Limb (tissue), 2 donors: ENCODE measurements around the gene ADCY6.
A peak's percentile ranks its signal among the peaks of the same experiment; 100 is the strongest.
"Not testable (repeated sequence)": the region's sequence is repeated elsewhere in the genome, so short reads cannot be mapped to it uniquely, and the experiment has no call there.

ENCODE experiments used
- DNase-seq, 2 donors: peaks; one replicate each; pipeline ENCODE4 v3.0.0-alpha.2; 2016; ENCODE audit errors: extremely low spot score in 2 of 2

The ADCY6 gene

DNA sequence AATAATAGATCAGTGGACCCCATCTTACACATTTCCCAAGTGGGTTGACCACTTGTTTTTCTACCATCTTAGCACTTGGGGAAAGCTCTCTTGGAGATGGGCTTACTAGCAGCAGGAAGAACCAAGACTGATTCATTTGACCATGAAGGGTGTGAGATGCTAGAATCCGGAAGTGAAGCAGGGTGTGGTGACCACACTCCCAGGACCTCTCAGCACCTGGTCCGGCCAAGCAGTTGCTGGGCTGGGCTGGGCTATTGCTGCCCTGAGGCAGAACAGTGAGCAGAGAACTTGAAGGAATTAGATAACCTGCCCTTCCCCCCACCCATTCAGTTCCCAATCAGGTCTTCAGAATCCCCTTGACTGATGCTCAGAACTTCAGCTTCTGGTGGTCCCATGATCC, 24.4 kb downstream of the ADCY6 start:
- no peak for DNase-seq

DNA sequence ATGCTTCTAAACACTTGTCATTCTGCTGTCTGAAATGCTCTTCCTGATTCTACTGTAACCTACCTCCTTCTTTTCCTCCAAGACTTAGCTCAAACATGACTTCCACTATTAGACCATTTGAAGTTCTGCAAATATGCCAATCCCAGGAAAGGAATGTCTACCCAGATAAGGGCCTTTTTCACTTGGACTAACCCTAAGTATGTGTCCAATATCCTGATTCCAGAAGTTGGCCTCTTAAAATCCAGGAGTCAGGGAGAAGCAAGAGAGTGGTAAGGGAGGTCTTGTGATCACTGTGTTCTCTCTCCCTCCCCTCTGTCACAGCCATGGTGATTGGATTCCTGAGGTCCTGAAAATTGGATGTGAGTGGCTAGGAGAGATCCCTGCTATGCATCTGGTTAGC, 30.2 kb downstream of the ADCY6 start:
- DNase-seq: no peak

DNA sequence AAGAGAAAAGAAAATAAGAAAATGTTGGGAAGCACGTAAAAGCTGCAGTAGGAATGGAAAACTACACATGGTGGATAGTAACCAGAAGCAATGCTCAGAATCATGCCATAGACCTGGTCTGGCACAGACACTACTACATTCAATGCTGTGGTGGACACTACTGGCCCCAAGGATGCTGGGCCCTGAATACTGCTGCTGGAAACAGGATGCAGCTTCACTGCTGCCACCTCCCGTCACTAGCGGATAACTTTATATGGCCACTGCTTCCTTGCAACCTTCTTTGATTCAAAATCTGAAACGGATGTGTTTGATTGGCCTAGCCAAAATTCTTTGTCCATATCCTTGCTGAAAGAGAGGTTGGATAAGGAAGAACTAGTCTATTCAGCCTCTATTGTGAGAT, 30.7 kb downstream of the ADCY6 start:
- no peak for DNase-seq

DNA sequence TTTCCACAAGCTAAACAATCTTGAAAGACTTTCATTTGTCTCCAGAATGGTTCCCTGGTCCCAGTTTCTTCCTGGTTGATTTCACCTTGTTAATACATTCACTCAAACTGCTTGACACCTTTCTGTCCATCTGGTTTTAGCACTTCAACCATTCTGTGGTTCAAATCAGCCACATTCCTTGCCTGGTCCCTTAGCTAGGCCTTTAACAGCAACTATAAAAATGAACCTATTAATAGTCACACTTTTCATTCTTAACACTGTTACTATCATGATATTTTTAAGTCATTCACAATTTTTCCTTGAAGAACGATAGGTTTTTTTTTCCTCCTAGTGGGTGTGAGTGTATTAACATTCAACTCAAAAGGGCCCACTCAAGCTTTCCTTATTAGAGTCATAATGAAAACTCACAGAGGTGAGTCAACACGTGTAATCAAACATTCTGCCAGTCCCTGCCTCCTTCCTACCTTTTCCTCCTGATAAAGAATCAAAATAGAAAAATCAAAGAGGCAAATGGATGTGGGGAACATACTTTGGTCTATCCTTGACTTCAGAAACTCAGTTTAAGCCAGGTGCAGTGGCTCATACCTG, 38.0 kb downstream of the ADCY6 start:
- DNase-seq: no peak

DNA sequence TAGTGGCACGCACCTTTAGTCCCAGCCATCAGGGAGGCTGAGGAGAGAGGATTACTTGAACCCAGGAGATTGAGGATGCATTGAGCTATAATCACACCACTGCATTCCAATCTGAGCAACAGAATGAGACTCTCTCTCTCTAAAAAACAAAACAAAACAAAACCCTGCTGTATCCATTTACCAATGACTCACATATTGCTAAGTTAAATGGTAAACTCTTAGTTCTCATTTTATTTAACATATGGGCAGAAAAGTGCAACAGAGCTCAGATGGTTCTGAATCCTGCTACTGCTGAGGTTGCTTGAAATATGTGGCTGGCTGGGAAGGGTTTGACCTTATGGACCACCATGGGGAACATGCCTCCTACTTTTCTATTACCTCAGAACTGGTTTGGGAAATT, 38.7 kb downstream of the ADCY6 start:
- no peak for DNase-seq

DNA sequence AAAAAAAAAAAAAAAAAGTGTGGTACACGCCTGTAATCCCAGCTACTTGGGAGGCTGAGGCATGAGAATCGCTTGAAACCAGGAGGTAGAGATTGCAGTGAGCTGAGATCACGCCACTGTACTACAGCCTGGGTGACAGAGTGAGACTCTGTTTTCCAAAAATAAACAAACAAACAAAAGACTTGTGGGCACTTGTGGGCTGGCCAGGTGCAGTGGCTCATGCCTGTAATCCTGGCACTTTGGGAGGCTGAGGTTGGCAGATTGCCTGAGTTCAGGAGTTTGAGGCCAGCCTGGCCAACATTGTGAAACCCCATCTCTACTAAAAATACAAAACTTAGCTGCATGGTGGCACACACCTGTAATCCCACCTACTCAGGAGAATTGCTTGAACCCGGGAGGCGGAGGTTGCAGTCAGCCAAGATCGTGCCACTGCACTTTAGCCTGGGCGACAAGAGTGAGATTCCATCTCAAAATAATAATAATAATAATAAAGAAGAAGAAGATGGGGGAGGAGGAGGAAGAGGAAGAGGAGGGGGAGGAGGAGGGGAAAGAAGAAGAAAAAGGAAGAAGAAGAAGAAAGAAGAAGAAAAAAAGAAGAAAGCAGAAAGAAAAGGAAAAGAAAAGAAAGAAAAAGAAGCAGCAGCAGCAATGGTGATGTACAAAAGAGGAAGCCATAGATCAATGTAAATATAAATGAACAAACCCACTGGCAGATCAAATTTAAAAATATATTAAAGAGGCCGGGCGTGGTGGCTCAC, 44.5 kb downstream of the ADCY6 start:
- no peak for DNase-seq

DNA sequence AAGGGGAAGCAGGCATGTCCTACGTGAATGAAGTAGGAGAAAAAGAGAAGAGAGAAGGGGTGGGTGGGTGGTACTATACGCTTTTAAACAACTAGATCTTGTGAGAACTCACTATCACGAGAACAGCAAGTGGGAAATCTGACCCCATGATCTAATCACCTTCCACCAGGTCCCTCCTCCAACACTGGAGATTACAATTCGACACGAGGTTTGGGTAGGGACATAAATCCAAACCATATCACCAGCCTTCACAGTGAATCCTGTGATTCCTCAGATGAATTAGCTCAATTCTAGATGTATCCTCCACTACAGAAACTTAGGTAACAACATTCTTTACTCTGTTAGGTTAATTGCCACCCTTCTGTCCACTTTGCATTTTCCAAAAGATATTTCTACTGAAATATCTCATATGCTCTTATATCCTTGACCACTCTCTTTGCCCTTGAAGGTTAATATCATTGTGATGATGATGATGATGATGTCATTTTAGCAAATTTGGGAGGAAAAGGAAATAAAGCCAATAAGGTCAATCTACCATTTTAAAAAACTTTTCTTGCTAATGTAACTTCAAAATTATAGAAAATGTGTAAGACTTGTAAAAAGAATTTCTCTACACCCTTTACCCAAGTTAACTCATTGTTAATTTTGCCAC, 49.1 kb downstream of the ADCY6 start:
- no peak for DNase-seq

DNA sequence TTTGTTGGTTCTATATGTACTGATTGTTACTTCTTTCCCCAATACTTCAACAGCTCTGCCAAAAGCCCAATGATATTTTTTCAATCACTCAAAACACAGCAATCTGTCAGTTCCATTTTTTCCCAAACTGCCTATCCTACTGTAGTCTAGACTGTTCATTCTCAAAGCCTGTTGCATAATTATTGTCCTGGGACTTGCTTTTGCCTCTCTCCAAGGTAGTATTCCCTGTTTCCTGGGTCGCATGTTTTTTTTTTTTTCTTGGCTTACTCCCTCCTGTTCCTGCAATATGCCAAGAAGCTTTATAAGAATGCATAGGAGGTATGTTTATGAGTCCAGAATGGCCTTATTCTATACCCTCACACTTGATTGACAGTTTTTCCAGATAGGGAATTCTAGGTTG, 52.4 kb downstream of the ADCY6 start:
- DNase-seq: no peak

DNA sequence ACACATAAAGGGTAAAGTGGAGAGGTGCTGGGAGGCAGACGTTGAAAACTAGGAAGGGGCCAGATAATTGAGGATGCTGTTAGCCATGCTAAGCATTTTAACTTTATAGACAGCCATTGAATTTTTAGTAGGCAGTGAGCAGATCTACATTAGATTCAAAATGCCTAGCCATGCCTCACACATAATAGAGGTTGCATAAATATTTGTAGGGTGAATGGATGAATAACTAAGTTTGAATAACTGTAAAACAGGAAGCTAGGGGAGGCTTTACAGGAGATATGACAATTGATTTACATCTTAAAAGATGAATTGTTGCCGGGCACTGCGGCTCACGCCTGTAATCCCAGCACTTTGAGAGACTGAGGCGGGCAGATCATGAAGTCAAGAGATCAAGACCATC, 60.1 kb downstream of the ADCY6 start:
- no peak for DNase-seq

DNA sequence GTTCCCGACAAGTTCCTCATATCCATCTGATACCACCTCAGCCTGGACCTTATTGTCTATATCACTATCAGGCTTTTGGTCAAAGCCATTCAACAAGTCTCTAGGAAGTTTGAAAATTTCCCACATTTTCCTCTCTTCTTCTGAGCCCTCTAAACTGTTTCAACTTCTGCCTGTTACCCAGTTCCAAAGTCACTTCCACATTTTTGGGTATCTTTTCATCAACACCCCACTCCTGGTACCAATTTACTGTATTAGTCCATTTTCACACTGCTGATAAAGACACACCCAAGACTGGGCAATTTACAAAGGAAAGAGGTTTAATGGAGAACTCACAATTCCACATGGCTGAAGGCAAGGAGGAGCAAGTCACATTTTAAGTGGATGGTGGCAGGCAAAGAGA, 68.2 kb downstream of the ADCY6 start:
- not testable (repeated sequence) for DNase-seq

DNA sequence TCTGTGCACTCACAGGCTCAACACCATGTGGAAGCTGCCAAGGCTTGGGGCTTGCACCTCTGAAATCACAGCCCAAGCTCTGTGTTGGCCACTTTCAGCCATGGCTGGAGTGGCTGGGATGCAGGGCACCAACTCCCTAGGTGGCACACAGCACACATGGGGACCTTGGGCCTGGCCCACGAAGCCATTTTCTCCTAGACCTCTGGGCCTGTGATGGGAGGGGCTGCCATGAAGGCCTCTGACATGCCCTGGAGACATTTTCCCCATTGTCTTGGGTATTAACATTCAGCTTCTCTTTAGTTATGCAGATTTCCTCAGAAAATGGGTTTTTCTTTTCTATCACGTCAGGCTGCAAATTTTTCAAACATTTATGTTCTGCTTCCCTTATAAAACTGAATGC, 68.7 kb downstream of the ADCY6 start:
- not testable (repeated sequence) for DNase-seq

DNA sequence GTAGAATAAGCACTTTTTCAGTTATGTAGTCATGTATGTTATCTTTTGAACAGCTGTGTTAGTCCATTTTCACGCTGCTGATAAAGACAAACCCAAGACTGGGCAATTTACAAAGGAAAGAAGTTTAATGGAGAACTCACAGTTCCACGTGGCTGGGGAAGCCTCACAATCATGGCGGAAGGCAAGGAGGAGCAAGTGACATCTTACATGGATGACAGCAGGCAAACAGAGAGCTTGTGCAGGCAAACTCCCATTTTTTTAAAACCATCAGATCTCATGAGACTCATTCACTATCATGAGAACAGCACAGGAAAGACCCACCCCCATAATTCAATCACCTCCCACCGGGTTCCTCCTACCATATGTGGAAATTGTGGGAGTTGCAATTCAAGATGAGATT, 69.9 kb downstream of the ADCY6 start:
- DNase-seq: not testable (repeated sequence)

DNA sequence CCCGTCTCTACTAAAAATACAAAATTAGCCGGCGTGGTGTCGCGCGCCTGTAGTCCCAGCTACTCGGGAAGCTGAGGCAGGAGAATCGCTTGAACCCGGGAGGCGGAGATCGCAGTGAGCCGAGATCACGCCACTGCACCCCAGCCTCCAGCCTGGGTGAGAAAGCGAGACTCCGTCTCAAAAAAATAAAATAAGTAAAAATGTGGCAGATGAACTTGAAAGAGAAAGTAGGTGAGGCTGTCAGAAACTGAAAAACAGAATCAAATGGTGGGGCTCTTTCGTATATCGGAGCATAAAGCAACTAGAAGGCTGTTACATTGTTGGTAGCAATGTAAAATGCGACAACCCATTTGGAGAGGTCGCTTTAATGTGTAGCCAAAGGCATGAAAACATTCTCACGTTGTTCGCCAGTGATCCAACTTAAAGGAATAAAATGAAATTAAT, 71.6 kb downstream of the ADCY6 start:
- DNase-seq: peak in 1 of 2 donors; percentile 36

DNA sequence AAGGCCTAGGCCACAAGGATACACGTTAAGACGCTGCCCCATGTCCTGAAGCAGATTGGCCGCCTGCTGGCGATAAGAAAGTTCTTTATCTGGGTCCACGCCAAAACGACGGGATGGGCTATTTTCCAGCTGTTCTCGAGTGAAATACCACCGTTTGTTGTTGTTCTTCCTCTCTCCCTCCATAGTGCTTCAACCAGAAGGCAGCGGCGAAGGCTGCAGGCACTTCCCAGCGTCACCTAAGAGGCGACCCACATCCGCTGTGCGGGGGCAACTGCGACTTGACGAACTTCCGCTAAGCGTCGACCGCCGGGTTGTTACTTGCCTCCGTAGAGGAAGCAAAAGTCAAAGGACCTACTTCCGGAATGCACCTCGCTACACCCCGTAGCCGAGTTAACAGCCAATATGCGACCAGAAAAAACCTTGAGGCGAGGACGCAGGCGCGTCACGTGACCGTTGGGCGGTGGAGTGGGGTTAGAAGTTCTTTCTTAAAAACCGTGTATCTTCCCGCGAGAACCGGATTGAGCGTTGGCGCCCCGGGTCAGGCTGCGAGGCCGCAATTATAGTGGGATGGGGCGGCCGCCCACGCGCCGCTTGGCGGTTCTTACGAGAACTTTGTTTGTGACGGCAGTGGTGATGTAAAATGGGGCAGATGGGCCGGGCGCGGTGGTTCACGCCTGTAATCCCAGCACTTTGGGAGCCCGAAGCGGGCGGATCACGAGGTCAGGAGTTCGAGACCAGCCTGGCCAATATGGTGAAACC, 72.2 kb downstream of the ADCY6 start, which contains the start of gene CCNT1:
TSS of gene CCNT1 (minus strand) at position 215 of the 759 bp plus-strand sequence. CDS start at position 183, 32 bp downstream.
- DNase-seq: peak; percentile 97 to 99
